ENCODE results near the gene BTBD7. TPM values are rescaled to one million over a fixed set of nuclear protein-coding genes. Genes with fewer than 3 reads are reported as not detected.

The BTBD7 gene
- polyA plus RNA-seq, 1 donor (not counting 4 experiments of a cell fraction or from before 2014, with no cell fraction given): 25.1 TPM

DNA sequence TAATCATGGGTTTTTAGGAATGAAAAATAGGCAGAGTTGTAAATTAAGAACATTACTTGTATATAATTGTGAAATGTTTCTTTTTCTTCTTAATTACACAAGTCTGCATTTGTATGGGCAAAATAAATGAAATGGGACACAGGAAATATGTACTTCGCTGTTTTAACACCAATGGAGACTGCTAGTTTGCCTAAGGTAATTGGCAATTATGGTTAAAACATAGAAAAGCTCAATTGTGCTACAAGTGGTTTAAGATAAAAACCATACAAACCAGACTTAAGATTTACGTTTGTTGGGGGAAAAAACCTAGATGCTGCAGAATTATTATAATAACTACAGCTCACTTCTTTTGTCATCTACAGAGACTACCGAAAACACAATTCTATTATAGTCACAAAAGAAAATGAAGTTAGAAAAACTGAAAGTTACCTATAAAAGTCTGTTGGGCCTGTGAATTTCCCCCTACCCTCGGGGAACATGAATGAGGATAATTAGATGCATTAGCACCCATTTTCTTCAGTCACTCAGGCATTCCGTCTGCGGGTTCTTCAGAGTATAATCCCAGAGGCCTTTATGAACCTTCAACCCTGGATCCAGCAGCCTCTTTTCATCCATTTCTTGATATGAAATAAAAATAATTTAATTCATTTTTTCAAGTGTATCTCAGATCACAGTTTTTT lies 37.2 kb downstream of the BTBD7 start:
- Histone ChIP-seq H3K4me3 (ENCODE audit: control insufficient read depth in 2 of 3, extremely low read depth in 1 of 3, insufficient read depth in 2 of 3, low read depth in 1 of 3, low read length in 3 of 3) (no peak overlapping the region), H3K4me2 (ENCODE audit: control insufficient read depth, extremely low read depth, insufficient read depth, low read depth, low read length) (no peak overlapping the region), H3K27me3 (ENCODE audit: control insufficient read depth, extremely low read depth, insufficient read depth, low read length) (no peaks in the 10 kb centered on the region), H3K4me1 (ENCODE audit: control insufficient read depth, extremely low read depth, insufficient read depth, low read length) (no peaks in the 10 kb centered on the region), H4K20me1 (ENCODE audit: control insufficient read depth, extremely low read depth, insufficient read depth, low read length) (no peaks in the 10 kb centered on the region), H3K9ac (ENCODE audit: control insufficient read depth, extremely low read depth, insufficient read depth, low read length) (no peak overlapping the region), H3K27ac (ENCODE audit: control insufficient read depth, insufficient read depth, low read length) (no peak overlapping the region), H2AFZ (ENCODE audit: control insufficient read depth, low read length) (no peak overlapping the region), H3K36me3 (ENCODE audit: control insufficient read depth in 2 of 2, extremely low read depth in 1 of 2, insufficient read depth in 2 of 2, low read length in 2 of 2) (peaks cover 0 to 1% of the 10 kb centered on the region in 2 experiments), H3K9me3 (ENCODE audit: control insufficient read depth, low read depth, low read length) (no peaks in the 10 kb centered on the region), H3K79me2 (ENCODE audit: control insufficient read depth, insufficient read depth, low read length) (peaks cover 61% of the 10 kb centered on the region), H3K9me1 (ENCODE audit: control insufficient read depth, extremely low read depth, insufficient read depth, low read length) (peaks cover 4% of the 10 kb centered on the region)
- TF ChIP-seq EZH2 (IDR thresholded peaks at IDR 0.05; ENCODE audit: low read length): no peak
- TF ChIP-seq, protein P1, sequence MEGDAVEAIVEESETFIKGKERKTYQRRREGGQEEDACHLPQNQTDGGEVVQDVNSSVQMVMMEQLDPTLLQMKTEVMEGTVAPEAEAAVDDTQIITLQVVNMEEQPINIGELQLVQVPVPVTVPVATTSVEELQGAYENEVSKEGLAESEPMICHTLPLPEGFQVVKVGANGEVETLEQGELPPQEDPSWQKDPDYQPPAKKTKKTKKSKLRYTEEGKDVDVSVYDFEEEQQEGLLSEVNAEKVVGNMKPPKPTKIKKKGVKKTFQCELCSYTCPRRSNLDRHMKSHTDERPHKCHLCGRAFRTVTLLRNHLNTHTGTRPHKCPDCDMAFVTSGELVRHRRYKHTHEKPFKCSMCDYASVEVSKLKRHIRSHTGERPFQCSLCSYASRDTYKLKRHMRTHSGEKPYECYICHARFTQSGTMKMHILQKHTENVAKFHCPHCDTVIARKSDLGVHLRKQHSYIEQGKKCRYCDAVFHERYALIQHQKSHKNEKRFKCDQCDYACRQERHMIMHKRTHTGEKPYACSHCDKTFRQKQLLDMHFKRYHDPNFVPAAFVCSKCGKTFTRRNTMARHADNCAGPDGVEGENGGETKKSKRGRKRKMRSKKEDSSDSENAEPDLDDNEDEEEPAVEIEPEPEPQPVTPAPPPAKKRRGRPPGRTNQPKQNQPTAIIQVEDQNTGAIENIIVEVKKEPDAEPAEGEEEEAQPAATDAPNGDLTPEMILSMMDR (optimal IDR thresholded peaks at IDR 0.05 in 1 of 3, IDR thresholded peaks at IDR 0.05 in 1 of 3, conservative IDR thresholded peaks at IDR 0.05 in 1 of 3; ENCODE audit: extremely low read depth in 1 of 3, insufficient read depth in 2 of 3, low read length in 3 of 3): no peak
- FAIRE-seq (no peak), DNase-seq (ENCODE audit: low read depth, low spot score) (no peak)
- dilution Hi-C loops (cut with MboI; ENCODE audit: extremely low pct_ligation_motif_present, low sequenced_read_pairs): no loop called here

- peak; percentile 5 for FAIRE-seq
- TF ChIP-seq EZH2 (IDR thresholded peaks at IDR 0.05; ENCODE audit: low read length): no peak
- TF ChIP-seq, protein P1 (optimal IDR thresholded peaks at IDR 0.05 in 1 of 3, IDR thresholded peaks at IDR 0.05 in 1 of 3, conservative IDR thresholded peaks at IDR 0.05 in 1 of 3; ENCODE audit: extremely low read depth in 1 of 3, insufficient read depth in 2 of 3, low read length in 3 of 3): no peak
These were observed 46.5 kb downstream of the BTBD7 start for GRCh38 chr14:93286212-93286890.

More at GRCh38 chr14:93286212-93286890, 46.5 kb downstream of the BTBD7 start:
- dilution Hi-C loops (cut with MboI; ENCODE audit: extremely low pct_ligation_motif_present, low sequenced_read_pairs): no loop called here
- no peak for DNase-seq (ENCODE audit: low read depth, low spot score)
- Histone ChIP-seq H3K4me1 (ENCODE audit: control insufficient read depth, extremely low read depth, insufficient read depth, low read length) (no peaks in the 10 kb centered on the region), H3K4me2 (ENCODE audit: control insufficient read depth, extremely low read depth, insufficient read depth, low read depth, low read length) (no peak overlapping the region), H3K9me1 (ENCODE audit: control insufficient read depth, extremely low read depth, insufficient read depth, low read length) (no peaks in the 10 kb centered on the region), H3K79me2 (ENCODE audit: control insufficient read depth, insufficient read depth, low read length) (peaks cover 24% of the 10 kb centered on the region), H3K36me3 (ENCODE audit: control insufficient read depth in 2 of 2, extremely low read depth in 1 of 2, insufficient read depth in 2 of 2, low read length in 2 of 2) (peaks cover 5 to 7% of the 10 kb centered on the region in 2 experiments), H3K27me3 (ENCODE audit: control insufficient read depth, extremely low read depth, insufficient read depth, low read length) (no peaks in the 10 kb centered on the region), H3K9me3 (ENCODE audit: control insufficient read depth, low read depth, low read length) (no peaks in the 10 kb centered on the region), H3K4me3 (ENCODE audit: control insufficient read depth in 2 of 3, extremely low read depth in 1 of 3, insufficient read depth in 2 of 3, low read depth in 1 of 3, low read length in 3 of 3) (no peak overlapping the region), H2AFZ (ENCODE audit: control insufficient read depth, low read length) (no peak overlapping the region), H4K20me1 (ENCODE audit: control insufficient read depth, extremely low read depth, insufficient read depth, low read length) (no peaks in the 10 kb centered on the region), H3K9ac (ENCODE audit: control insufficient read depth, extremely low read depth, insufficient read depth, low read length) (no peak overlapping the region), H3K27ac (ENCODE audit: control insufficient read depth, insufficient read depth, low read length) (no peak overlapping the region)
